Kidney (tissue), 14 donors: Measurements from ENCODE around the gene CXCL6. TPM values are rescaled to one million over a fixed set of nuclear protein-coding genes. Genes with fewer than 3 reads are reported as not detected.

Experiments
- DNase-seq, 5 donors: peaks; one replicate each; pipeline ENCODE4 v3.0.0-alpha.2; 2013 to 2020
- FAIRE-seq: peaks from 2 replicates; lab custom pipeline; 2012; peaks lifted over from hg19 to GRCh38; lab: Jason Lieb, UNC
- H3K27ac ChIP-seq, 2 donors: one replicate each; pipeline ENCODE4 v1.7.0; 2013; ENCODE audit warnings: low read depth in 2 of 2, low read length in 2 of 2, inconsistent platforms in 1 of 2
- H3K27me3 ChIP-seq: one replicate; pipeline ENCODE4 v1.7.1; 2013; ENCODE audit warnings: low read length, inconsistent platforms; ENCODE audit not compliant: control insufficient read depth, insufficient read depth
- H3K36me3 ChIP-seq, 3 donors: one replicate each; pipeline versions ENCODE4 v1.7.0 to v1.7.1; 2013; ENCODE audit warnings: low read length in 3 of 3, control low read depth in 1 of 3, inconsistent platforms in 1 of 3; ENCODE audit not compliant: insufficient read depth in 3 of 3, control insufficient read depth in 2 of 3
- H3K4me1 ChIP-seq, 3 donors: one replicate each; pipeline versions ENCODE4 v1.7.0 to v1.7.1; 2013; ENCODE audit warnings: low read length in 3 of 3, inconsistent platforms in 1 of 3, low read depth in 1 of 3; ENCODE audit not compliant: control insufficient read depth in 2 of 3, insufficient read depth in 2 of 3
- H3K4me3 ChIP-seq, 3 donors: one replicate each; pipeline versions ENCODE4 v1.7.0 to v1.8.1; 2013; ENCODE audit warnings: low read length in 3 of 3, control low read depth in 1 of 3, inconsistent platforms in 1 of 3
- H3K9ac ChIP-seq, 3 donors: one replicate each; pipeline versions ENCODE4 v1.7.0 to v1.7.1; 2013; ENCODE audit warnings: low read length in 3 of 3, control low read depth in 1 of 3, inconsistent platforms in 1 of 3
- H3K9me3 ChIP-seq, 3 donors: one replicate each; pipeline versions ENCODE4 v1.7.0 to v1.7.1; 2013; ENCODE audit warnings: low read length in 3 of 3, control low read depth in 1 of 3, inconsistent platforms in 1 of 3; ENCODE audit not compliant: control insufficient read depth in 2 of 3, insufficient read depth in 1 of 3
- CTCF ChIP-seq: IDR thresholded peaks from 3 replicates; pipeline ENCODE4 v1.5.1; 2012; ENCODE audit warnings: mild to moderate bottlenecking, moderate library complexity, borderline replicate concordance; ENCODE audit not compliant: insufficient read depth; ENCODE audit errors: extremely low read depth
- intact Hi-C: fragments of 100-400 bp; cut with DNase I; formaldehyde crosslinking; loops from one replicate; pipeline ENCODE4 v1.11.1; 2022
- polyA plus RNA-seq: library from polyadenylated mRNA; stranded (reverse); fragments of 350-450 nt; fragmentation: Illumina TruSeq; extraction: RNeasy Lipid Tissue Mini Kit (QIAGEN cat#74804); gene quantifications from one replicate; pipeline ENCODE4 v1.2.3, GENCODE V29; 2014; ENCODE audit warnings: low read depth, low replicate concordance; ENCODE audit not compliant: insufficient read depth
- total RNA-seq: library from RNA; stranded (reverse); fragmentation: NEBNext Ultra II Directional; extraction: Animal tissue kit (Norgen Biotek cat#: 25700); gene quantifications from one replicate; pipeline ENCODE4 v1.2.1, GENCODE V29; 2021
- donor health status: control.
- donor health status: control.
- donor health status: control.
- donor health status: control.
- donor health status: control.
- donor health status: DM: yes; HTN: yes; CAD: no.
- donor health status: Normal renal cell carcinoma (clear cell type).

The CXCL6 gene
- total and polyA plus RNA-seq, 2 donors from 2014 or later: 1.1 to 8.2 TPM

GRCh38 chr4:73817341-73817740, 19.1 kb upstream of the CXCL6 start:
- intact Hi-C loops: no loop called here
- Histone ChIP-seq H3K27ac (no peak overlapping the region), H3K4me3 (no peak overlapping the region), H3K9me3 (no peaks in the 10 kb centered on the region), H3K9ac (no peak overlapping the region), H3K4me1 (no peaks in the 10 kb centered on the region), H3K27me3 (no peaks in the 10 kb centered on the region), H3K36me3 (no peaks in the 10 kb centered on the region)
- no peak for DNase-seq
- FAIRE-seq: no peak
- TF ChIP-seq CTCF: no peak

GRCh38 chr4:73821325-73821724, 15.2 kb upstream of the CXCL6 start:
- Histone ChIP-seq H3K9ac (no peak overlapping the region), H3K4me1 (no peaks in the 10 kb centered on the region), H3K27ac (no peak overlapping the region), H3K9me3 (no peaks in the 10 kb centered on the region), H3K36me3 (no peaks in the 10 kb centered on the region), H3K4me3 (no peak overlapping the region), H3K27me3 (no peaks in the 10 kb centered on the region)
- DNase-seq (no peak), FAIRE-seq (no peak)
- TF ChIP-seq CTCF: no peak
- intact Hi-C loops: no loop called here

- no peak for TF ChIP-seq CTCF
- Histone ChIP-seq H3K36me3 (no peaks in the 10 kb centered on the region), H3K4me1 (no peaks in the 10 kb centered on the region), H3K9me3 (no peaks in the 10 kb centered on the region), H3K27me3 (no peaks in the 10 kb centered on the region), H3K9ac (no peak overlapping the region), H3K27ac (no peak overlapping the region), H3K4me3 (no peak overlapping the region)
- intact Hi-C loops: no loop called here
- no peak for FAIRE-seq
- no peak for DNase-seq
These were observed 14.1 kb upstream of the CXCL6 start for GRCh38 chr4:73822389-73822788.
